GM21717 (cell line): Measurements from ENCODE around the gene SLC34A2.

Experiments used
- ATAC-seq: cut with Tn5 transposase; IDR thresholded peaks from one replicate; pipeline ENCODE4 v1.9.1; 2021; ENCODE audit warnings: mild to moderate bottlenecking, moderate library complexity; ENCODE audit not compliant: unreplicated experiment

The SLC34A2 gene

DNA sequence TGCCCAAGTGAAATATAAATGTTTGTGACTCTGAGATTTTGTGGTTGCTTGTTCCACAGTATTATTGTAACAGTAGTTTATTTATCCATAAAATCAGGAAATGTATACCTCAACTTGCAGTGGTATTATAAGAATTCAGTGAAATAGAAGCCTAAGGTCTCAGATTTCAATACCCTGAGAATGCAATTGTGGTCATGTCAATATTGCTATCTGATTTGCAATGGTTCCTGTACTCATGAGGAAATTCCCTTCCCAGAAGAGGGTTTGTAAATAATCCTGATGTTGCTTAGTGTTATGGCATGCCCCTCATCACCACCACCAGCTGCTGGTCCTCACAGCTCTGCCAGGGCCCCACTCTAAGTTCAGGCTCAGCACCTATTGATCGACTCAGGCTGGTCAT lies 67.8 kb downstream of the SLC34A2 start:
- no peak for ATAC-seq

DNA sequence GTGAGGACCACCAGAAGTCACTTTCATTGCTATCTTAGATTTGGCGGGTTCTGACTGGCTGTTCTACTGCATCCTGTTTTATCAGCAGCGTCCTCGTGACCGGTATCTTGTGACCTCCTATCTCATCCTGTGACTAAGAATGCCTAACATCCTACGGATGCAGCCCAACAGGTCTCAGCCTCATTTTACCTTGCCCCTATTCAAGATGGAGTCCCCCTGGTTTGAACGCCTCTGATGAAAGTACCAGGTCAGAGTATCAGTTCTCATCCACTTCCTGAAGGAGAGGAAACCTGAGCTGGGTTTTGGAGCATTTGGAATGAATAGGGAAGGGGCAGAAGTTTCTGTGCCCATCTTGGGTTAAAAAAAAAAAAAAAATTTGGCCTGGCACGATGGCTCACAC lies 70.2 kb downstream of the SLC34A2 start:
- no peak for ATAC-seq

DNA sequence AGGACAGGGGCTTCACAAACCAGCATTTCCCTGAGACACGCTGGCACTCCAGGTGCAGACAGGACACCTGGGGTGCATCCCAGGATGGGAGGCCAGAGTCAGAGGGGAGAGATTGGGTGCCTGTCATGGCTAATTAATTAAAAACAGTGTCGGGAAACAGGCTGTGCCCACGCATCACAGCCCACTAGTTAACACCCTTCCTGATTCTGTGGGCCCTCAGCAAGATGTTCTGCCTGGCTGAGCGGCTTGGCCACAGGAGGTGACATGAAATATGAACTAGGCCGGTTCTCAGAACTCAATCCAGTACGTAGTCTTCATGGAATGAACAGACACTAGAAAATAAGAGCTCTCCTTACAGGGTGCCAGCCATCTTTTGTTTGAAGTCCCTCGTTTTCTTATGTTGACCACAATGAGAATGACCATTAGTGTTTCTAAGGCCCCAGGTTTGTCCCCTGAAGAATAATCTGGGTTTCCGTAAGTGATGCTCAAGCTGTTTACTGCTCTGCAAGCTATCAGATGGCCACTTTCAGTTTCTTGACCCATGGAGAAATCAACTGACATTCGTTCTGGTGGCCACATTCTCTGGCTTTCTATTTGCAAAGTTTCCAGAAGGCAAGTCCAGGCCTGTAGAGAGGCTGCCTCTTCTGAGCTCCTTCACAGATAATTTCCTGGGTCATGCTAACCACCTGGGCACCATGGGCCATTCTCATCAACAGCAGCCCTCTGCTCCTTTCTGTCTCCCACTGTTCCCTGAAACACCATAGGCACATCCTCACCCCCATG lies 72.3 kb downstream of the SLC34A2 start:
- ATAC-seq, result no peak
